HG03103 (cell line): ENCODE results near the gene KCNK18.
"Not testable (repeated sequence)": the region's sequence is repeated elsewhere in the genome, so short reads cannot be mapped to it uniquely, and the experiment has no call there.

Source experiments
- ATAC-seq: cut with Tn5 transposase; IDR thresholded peaks from one replicate; pipeline ENCODE4 v1.9.1; 2021; ENCODE audit warnings: low read depth; ENCODE audit not compliant: unreplicated experiment

The KCNK18 gene

GRCh38 chr10:117217196-117217761 lies 20.0 kb downstream of the KCNK18 start:
- ATAC-seq, result no peak

GRCh38 chr10:117218654-117219053 lies 21.4 kb downstream of the KCNK18 start:
- no peak for ATAC-seq

- ATAC-seq, result no peak
Measured at GRCh38 chr10:117221156-117221711, 23.9 kb downstream of the KCNK18 start.

- ATAC-seq, result no peak
Measured at GRCh38 chr10:117222552-117222951, 25.3 kb downstream of the KCNK18 start.

- no peak for ATAC-seq
Measured at GRCh38 chr10:117222976-117223692, 25.8 kb downstream of the KCNK18 start.

GRCh38 chr10:117223693-117224430 lies 26.6 kb downstream of the KCNK18 start:
- ATAC-seq, result no peak

GRCh38 chr10:117224881-117225280 lies 27.6 kb downstream of the KCNK18 start:
- no peak for ATAC-seq

- ATAC-seq, result peak; percentile 68
Measured at GRCh38 chr10:117226813-117227451, 29.6 kb downstream of the KCNK18 start.

- ATAC-seq, result no peak
Measured at GRCh38 chr10:117228210-117228609, 30.9 kb downstream of the KCNK18 start.

GRCh38 chr10:117230107-117230506 lies 32.8 kb downstream of the KCNK18 start:
- ATAC-seq, result not testable (repeated sequence)

GRCh38 chr10:117237401-117237991 lies 40.2 kb downstream of the KCNK18 start:
- ATAC-seq, result peak; percentile 73

- ATAC-seq, result no peak
Measured at GRCh38 chr10:117239051-117239450, 41.8 kb downstream of the KCNK18 start.

GRCh38 chr10:117239721-117240620 lies 42.7 kb downstream of the KCNK18 start:
- no peak for ATAC-seq

GRCh38 chr10:117240621-117241529 lies 43.6 kb downstream of the KCNK18 start, which contains the start of gene SLC18A2:
SLC18A2 (plus strand) TSS chr10:117241114; CDS start chr10:117241694, 580 bp downstream.
- ATAC-seq, result no peak

GRCh38 chr10:117241541-117242462 lies 44.5 kb downstream of the KCNK18 start:
- ATAC-seq, result no peak

GRCh38 chr10:117242463-117242832 lies 45.2 kb downstream of the KCNK18 start:
- no peak for ATAC-seq

GRCh38 chr10:117246997-117247671 lies 49.8 kb downstream of the KCNK18 start:
- no peak for ATAC-seq
